Measurements from ENCODE around the gene RNF43. TPM values are rescaled to one million over a fixed set of nuclear protein-coding genes. Genes with fewer than 3 reads are reported as not detected.
A peak's percentile ranks its signal among the peaks of the same experiment; 100 is the strongest.

RNF43 gene
- total RNA-seq, 4 donors from 2014 or later: 31.9 to 84.2 (median 38.2) TPM

DNA sequence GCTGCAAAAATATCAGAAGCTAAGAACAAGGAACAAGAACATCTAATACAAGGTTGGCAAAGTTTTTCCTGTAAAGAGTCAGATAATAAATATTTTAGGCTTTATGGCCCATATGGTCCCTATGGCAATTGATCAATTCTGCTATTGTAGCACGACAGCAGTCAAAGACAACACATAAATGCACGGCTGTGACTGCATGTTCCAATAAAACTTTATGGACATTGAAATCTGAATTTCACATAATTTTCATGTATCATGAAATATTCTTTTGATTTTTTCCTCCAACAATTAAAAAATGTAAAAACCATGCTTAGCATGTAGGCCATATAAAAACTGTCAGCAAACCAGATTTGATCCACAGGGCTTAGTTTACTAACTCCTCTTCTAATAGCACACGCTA lies 10.5 kb upstream of the RNF43 start:
- TF ChIP-seq POLR2A (IDR thresholded peaks at IDR 0.05): no peak
- no peak for TF ChIP-seq POLR2AphosphoS5 (IDR thresholded peaks at IDR 0.05)
- TF ChIP-seq, protein P1, sequence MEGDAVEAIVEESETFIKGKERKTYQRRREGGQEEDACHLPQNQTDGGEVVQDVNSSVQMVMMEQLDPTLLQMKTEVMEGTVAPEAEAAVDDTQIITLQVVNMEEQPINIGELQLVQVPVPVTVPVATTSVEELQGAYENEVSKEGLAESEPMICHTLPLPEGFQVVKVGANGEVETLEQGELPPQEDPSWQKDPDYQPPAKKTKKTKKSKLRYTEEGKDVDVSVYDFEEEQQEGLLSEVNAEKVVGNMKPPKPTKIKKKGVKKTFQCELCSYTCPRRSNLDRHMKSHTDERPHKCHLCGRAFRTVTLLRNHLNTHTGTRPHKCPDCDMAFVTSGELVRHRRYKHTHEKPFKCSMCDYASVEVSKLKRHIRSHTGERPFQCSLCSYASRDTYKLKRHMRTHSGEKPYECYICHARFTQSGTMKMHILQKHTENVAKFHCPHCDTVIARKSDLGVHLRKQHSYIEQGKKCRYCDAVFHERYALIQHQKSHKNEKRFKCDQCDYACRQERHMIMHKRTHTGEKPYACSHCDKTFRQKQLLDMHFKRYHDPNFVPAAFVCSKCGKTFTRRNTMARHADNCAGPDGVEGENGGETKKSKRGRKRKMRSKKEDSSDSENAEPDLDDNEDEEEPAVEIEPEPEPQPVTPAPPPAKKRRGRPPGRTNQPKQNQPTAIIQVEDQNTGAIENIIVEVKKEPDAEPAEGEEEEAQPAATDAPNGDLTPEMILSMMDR (IDR thresholded peaks at IDR 0.05): no peak
- no peak for TF ChIP-seq EP300 (IDR thresholded peaks at IDR 0.05; ENCODE audit: low read depth)
- no peak overlapping the region for H3K27ac ChIP-seq
- intact Hi-C loops (cut with DNase I; ENCODE audit: low total_unique reads) (no loop called here), in situ Hi-C loops (cut with MboI; ENCODE audit: low pct_ligation_motif_present in 1 of 4, low pct_unique_long_range_greater_than_20kb in 1 of 4, low sequenced_read_pairs in 3 of 4) (no loop called here)
- H3K27me3 ChIP-seq: peaks cover 3% of the 10 kb centered on the region
- H3K4me1 ChIP-seq: no peaks in the 10 kb centered on the region
- no peaks in the 10 kb centered on the region for H3K36me3 ChIP-seq
- DNase-seq: no peak
- WGBS, 2 donors (ENCODE audit: low coverage in 1 of 2): 86 to 87% methylated on average over 3 of the region's 3 CpGs
- no peak overlapping the region for H3K4me3 ChIP-seq
- no peaks in the 10 kb centered on the region for H3K9me3 ChIP-seq

DNA sequence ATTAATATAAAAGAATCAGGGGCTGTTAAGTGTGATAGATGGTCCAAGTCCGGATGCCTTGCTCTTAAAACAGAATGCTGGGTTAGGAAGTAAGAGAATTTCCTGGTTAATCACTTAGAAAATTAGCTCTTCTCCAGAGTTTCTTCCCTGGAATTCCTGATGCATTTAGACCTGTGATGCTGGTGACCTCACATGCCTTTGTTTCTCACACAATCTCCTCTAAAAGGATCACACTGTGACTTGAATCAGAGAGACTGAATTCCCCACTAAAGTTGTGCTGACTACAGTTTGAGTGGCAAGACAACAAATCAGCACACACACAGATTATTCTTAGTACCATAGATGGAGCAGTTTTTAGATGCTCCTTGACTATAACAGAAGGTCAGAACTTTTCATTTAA lies 4.4 kb upstream of the RNF43 start:
- no peak overlapping the region for H3K27ac ChIP-seq
- in situ Hi-C loops (cut with MboI; ENCODE audit: low pct_ligation_motif_present in 1 of 4, low pct_unique_long_range_greater_than_20kb in 1 of 4, low sequenced_read_pairs in 3 of 4) (no loop called here), intact Hi-C loops (cut with DNase I; ENCODE audit: low total_unique reads) (no loop called here)
- no peaks in the 10 kb centered on the region for H3K36me3 ChIP-seq
- no peak for TF ChIP-seq POLR2A (IDR thresholded peaks at IDR 0.05)
- TF ChIP-seq, protein P1 (IDR thresholded peaks at IDR 0.05): no peak
- no peak for TF ChIP-seq POLR2AphosphoS5 (IDR thresholded peaks at IDR 0.05)
- no peak for TF ChIP-seq EP300 (IDR thresholded peaks at IDR 0.05; ENCODE audit: low read depth)
- no peak for DNase-seq
- H3K27me3 ChIP-seq: peaks cover 6% of the 10 kb centered on the region
- WGBS, 2 donors (ENCODE audit: low coverage in 1 of 2): 80 to 91% methylated on average over 1 of the region's 1 CpG
- no peak overlapping the region for H3K4me3 ChIP-seq
- H3K4me1 ChIP-seq: peaks cover 0 to 15% (median 5%) of the 10 kb centered on the region in 4 donors
- no peaks in the 10 kb centered on the region for H3K9me3 ChIP-seq

DNA sequence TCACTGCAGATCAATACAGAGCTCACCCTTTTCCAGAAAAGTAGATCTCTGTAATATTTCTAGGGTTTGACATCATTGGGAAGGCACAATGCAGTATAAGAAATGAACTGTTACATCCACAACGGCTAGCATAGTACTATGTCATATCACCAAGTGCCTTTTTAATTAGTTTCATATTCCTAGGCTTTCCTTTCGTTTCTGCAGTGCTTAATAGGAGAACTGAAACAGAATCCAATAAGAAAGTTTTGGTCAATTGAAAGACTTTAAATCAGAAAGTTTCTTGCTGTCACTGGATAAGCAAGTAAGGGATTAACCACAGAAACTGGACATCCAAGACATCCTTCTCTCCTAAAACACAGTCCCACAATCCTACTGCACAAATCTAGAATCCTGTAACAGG lies 3.5 kb upstream of the RNF43 start:
- Histone ChIP-seq H3K36me3 (no peaks in the 10 kb centered on the region), H3K4me3 (no peak overlapping the region), H3K27ac (no peak overlapping the region), H3K27me3 (peaks cover 6% of the 10 kb centered on the region), H3K4me1 (peaks cover 0 to 15% (median 5%) of the 10 kb centered on the region in 4 donors), H3K9me3 (no peaks in the 10 kb centered on the region)
- no peak for DNase-seq
- WGBS, 2 donors (ENCODE audit: low coverage in 1 of 2): 52 to 69% methylated on average over 2 of the region's 2 CpGs
- in situ Hi-C loops (cut with MboI; ENCODE audit: low pct_ligation_motif_present in 1 of 4, low pct_unique_long_range_greater_than_20kb in 1 of 4, low sequenced_read_pairs in 3 of 4): no loop called here
- intact Hi-C loops (cut with DNase I; ENCODE audit: low total_unique reads): no loop called here
- TF ChIP-seq, protein P1 (IDR thresholded peaks at IDR 0.05): no peak
- TF ChIP-seq EP300 (IDR thresholded peaks at IDR 0.05; ENCODE audit: low read depth) (no peak), POLR2AphosphoS5 (IDR thresholded peaks at IDR 0.05) (no peak), POLR2A (IDR thresholded peaks at IDR 0.05) (no peak)

DNA sequence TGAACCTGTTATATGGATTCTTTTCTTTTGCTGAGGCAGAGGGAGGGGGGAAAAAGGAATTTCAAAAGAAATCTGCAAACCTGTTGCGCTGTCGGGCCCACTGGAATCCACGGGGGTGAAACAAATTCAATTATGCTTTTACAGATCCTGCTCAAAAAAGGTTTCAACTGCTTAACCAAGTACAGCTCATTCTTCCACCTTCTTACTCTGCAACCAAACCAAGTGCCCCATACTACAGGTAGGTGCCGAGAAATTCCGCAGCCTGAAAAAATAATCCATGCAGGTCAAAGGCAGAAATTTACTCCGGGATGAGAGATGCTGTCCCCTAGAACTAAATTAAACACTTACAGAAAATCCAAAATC lies 416 bp downstream of the RNF43 start:
- Histone ChIP-seq H3K27ac (peak overlapping the region; percentile 74 to 91 (median 80)), H3K4me1 (peaks cover 0 to 22% (median 5%) of the 10 kb centered on the region in 4 donors), H3K36me3 (no peaks in the 10 kb centered on the region), H3K27me3 (peaks cover 2% of the 10 kb centered on the region), H3K9me3 (no peaks in the 10 kb centered on the region), H3K4me3 (peak overlapping the region in 3 of 4 donors; percentile 32 to 53 (median 39))
- intact Hi-C loops (cut with DNase I; ENCODE audit: low total_unique reads) (no loop called here), in situ Hi-C loops (cut with MboI; ENCODE audit: low pct_ligation_motif_present in 1 of 4, low pct_unique_long_range_greater_than_20kb in 1 of 4, low sequenced_read_pairs in 3 of 4) (loop anchor here in 2 of 4 donors (10.0 kb wide), 3 partner anchors 52 to 102 kb away; partner anchors contain the start of gene SUPT4H1 (in 1 of the 2))
- DNase-seq: no peak
- TF ChIP-seq POLR2AphosphoS5 (IDR thresholded peaks at IDR 0.05) (no peak), EP300 (IDR thresholded peaks at IDR 0.05; ENCODE audit: low read depth) (no peak), POLR2A (IDR thresholded peaks at IDR 0.05) (no peak)
- TF ChIP-seq, protein P1 (IDR thresholded peaks at IDR 0.05): no peak
- WGBS, 2 donors (ENCODE audit: low coverage in 1 of 2): 43 to 45% methylated on average over 6 of the region's 6 CpGs
